ENCODE data around the gene CHAD. TPM values are rescaled to one million over a fixed set of nuclear protein-coding genes. Genes with fewer than 3 reads are reported as not detected.

The CHAD gene
- polyA plus RNA-seq, 1 donor (not counting 4 experiments of a cell fraction or from before 2014, with no cell fraction given) = not detected

DNA sequence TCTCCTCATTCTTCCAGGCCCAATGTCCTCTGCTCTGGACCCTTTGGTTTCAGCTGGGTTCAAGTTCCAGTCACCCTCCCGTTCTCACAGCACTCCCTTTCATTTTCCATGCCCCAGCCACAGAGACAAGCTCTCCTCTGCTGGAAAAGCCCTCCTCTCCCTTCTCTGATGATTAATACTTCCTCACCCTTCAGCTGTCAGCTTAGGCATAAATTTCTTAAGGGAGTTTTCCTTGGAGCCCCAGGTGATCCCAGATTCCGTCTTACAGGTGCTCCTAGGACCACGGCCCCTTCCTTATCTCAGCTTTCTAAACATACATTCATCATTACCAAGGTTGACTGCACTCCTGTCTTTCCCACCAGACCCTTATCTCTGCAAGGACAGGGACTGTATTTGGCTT is 10.4 kb downstream of the CHAD start:
- DNase-seq (ENCODE audit: low read depth, low spot score) (no peak), FAIRE-seq (no peak)
- Histone ChIP-seq H2AFZ (ENCODE audit: control insufficient read depth, low read length) (no peak overlapping the region), H3K27ac (ENCODE audit: control insufficient read depth, insufficient read depth, low read length) (no peak overlapping the region), H3K27me3 (ENCODE audit: control insufficient read depth, extremely low read depth, insufficient read depth, low read length) (no peaks in the 10 kb centered on the region), H3K9me3 (ENCODE audit: control insufficient read depth, low read depth, low read length) (no peaks in the 10 kb centered on the region), H3K9me1 (ENCODE audit: control insufficient read depth, extremely low read depth, insufficient read depth, low read length) (peaks cover 2% of the 10 kb centered on the region), H3K4me2 (ENCODE audit: control insufficient read depth, extremely low read depth, insufficient read depth, low read depth, low read length) (no peak overlapping the region), H3K4me3 (ENCODE audit: control insufficient read depth in 2 of 3, extremely low read depth in 1 of 3, insufficient read depth in 2 of 3, low read depth in 1 of 3, low read length in 3 of 3) (no peak overlapping the region), H4K20me1 (ENCODE audit: control insufficient read depth, extremely low read depth, insufficient read depth, low read length) (peaks cover 3% of the 10 kb centered on the region), H3K4me1 (ENCODE audit: control insufficient read depth, extremely low read depth, insufficient read depth, low read length) (peaks cover 10% of the 10 kb centered on the region), H3K36me3 (ENCODE audit: control insufficient read depth in 2 of 2, extremely low read depth in 1 of 2, insufficient read depth in 2 of 2, low read length in 2 of 2) (peaks cover 9 to 20% of the 10 kb centered on the region in 2 experiments), H3K9ac (ENCODE audit: control insufficient read depth, extremely low read depth, insufficient read depth, low read length) (no peak overlapping the region), H3K79me2 (ENCODE audit: control insufficient read depth, insufficient read depth, low read length) (no peaks in the 10 kb centered on the region)
- TF ChIP-seq EZH2 (IDR thresholded peaks at IDR 0.05; ENCODE audit: low read length) = no peak
- TF ChIP-seq CTCF (optimal IDR thresholded peaks at IDR 0.05 in 1 of 3, IDR thresholded peaks at IDR 0.05 in 1 of 3, conservative IDR thresholded peaks at IDR 0.05 in 1 of 3; ENCODE audit: extremely low read depth in 1 of 3, insufficient read depth in 2 of 3, low read length in 3 of 3) = no peak
- dilution Hi-C loops (cut with MboI; ENCODE audit: extremely low pct_ligation_motif_present, low sequenced_read_pairs) = no loop called here

DNA sequence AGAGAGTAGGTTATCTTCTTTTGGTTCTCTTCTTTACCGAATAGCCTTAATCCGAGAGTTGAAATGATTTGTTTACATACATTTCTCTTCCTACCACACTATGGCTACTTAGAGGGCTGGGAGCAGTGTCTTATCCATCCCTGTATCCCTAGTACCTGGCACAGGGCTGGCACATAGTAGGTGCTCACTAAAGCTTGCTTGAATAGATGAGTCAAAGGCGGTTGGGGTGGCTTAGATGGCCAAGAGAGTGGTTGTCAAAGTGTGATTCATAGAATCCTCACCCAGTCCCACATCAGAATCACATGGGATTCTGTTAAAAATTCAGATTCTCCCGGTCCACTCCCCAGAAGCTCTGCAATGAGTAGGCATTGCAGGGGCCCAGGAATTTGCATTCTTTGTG is 11.1 kb downstream of the CHAD start:
- dilution Hi-C loops (cut with MboI; ENCODE audit: extremely low pct_ligation_motif_present, low sequenced_read_pairs) = no loop called here
- Histone ChIP-seq H3K9me1 (ENCODE audit: control insufficient read depth, extremely low read depth, insufficient read depth, low read length) (peaks cover 2% of the 10 kb centered on the region), H3K4me1 (ENCODE audit: control insufficient read depth, extremely low read depth, insufficient read depth, low read length) (peaks cover 14% of the 10 kb centered on the region), H3K4me2 (ENCODE audit: control insufficient read depth, extremely low read depth, insufficient read depth, low read depth, low read length) (no peak overlapping the region), H2AFZ (ENCODE audit: control insufficient read depth, low read length) (no peak overlapping the region), H3K79me2 (ENCODE audit: control insufficient read depth, insufficient read depth, low read length) (no peaks in the 10 kb centered on the region), H3K9ac (ENCODE audit: control insufficient read depth, extremely low read depth, insufficient read depth, low read length) (no peak overlapping the region), H3K27me3 (ENCODE audit: control insufficient read depth, extremely low read depth, insufficient read depth, low read length) (no peaks in the 10 kb centered on the region), H4K20me1 (ENCODE audit: control insufficient read depth, extremely low read depth, insufficient read depth, low read length) (peaks cover 3% of the 10 kb centered on the region), H3K9me3 (ENCODE audit: control insufficient read depth, low read depth, low read length) (no peaks in the 10 kb centered on the region), H3K36me3 (ENCODE audit: control insufficient read depth in 2 of 2, extremely low read depth in 1 of 2, insufficient read depth in 2 of 2, low read length in 2 of 2) (peaks cover 9 to 14% of the 10 kb centered on the region in 2 experiments), H3K4me3 (ENCODE audit: control insufficient read depth in 2 of 3, extremely low read depth in 1 of 3, insufficient read depth in 2 of 3, low read depth in 1 of 3, low read length in 3 of 3) (no peak overlapping the region), H3K27ac (ENCODE audit: control insufficient read depth, insufficient read depth, low read length) (no peak overlapping the region)
- DNase-seq (ENCODE audit: low read depth, low spot score) = no peak
- TF ChIP-seq CTCF (optimal IDR thresholded peaks at IDR 0.05 in 1 of 3, IDR thresholded peaks at IDR 0.05 in 1 of 3, conservative IDR thresholded peaks at IDR 0.05 in 1 of 3; ENCODE audit: extremely low read depth in 1 of 3, insufficient read depth in 2 of 3, low read length in 3 of 3) = no peak
- no peak for TF ChIP-seq EZH2 (IDR thresholded peaks at IDR 0.05; ENCODE audit: low read length)
- FAIRE-seq = no peak

Measured in keratinocyte (primary cell).